GM12873 (cell line): ENCODE measurements around the gene SLC22A1.

Experiments used
- CTCF ChIP-seq: IDR thresholded peaks from 2 replicates; pipeline ENCODE4 v1.5.1; 2012; ENCODE audit warnings: low read depth, mild to moderate bottlenecking, moderate library complexity, low read length, control low read depth; ENCODE audit not compliant: insufficient read depth; ENCODE audit errors: missing control alignments

The SLC22A1 gene

DNA sequence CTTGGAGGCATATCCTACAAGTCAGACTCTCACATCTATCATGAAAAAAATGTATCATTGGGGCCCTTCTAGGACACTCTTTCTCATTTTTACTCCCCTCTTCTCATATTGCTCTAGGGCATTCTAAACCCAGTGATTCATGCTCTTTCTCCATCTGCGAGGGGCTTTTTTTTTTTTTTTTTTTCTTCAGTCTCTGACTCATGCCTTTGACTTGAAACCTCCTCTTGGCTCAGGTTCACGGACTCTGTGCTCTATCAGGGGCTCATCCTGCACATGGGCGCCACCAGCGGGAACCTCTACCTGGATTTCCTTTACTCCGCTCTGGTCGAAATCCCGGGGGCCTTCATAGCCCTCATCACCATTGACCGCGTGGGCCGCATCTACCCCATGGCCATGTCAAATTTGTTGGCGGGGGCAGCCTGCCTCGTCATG lies 17.8 kb downstream of the SLC22A1 start:
- no peak for TF ChIP-seq CTCF

DNA sequence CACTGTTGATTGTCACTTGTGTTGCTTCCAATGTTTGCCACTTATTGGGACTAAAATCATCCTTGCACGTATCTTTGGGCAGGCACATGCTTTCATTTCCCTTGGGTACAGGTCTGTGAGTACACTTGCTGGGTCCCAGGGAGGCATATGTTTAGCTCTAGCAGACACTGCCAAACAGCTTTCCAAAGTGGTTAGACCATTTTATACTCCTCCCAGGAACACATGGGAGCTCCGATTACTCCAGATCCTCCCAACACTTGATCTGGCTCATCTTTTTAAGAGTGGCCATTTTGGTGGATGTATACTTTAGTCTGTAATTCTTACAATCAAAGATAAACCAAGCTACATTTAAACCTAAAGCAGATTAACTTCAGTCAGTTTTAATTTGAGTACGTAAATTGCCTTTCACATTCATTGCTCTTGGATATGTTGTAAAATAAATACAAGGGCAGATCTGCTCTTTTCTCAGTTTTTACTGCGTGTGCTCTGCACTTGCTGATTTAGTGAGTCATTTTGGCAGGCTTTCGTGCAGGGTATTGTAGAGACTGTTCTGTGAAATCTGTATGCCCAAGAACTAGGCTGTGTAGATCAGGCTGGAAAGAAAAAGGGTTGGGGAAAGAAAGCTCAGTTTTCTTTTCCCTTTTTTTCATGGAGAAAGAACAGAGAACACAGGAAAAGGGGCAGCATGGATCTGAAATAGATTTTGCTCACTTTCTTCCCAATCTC lies 19.5 kb downstream of the SLC22A1 start:
- TF ChIP-seq CTCF = no peak

DNA sequence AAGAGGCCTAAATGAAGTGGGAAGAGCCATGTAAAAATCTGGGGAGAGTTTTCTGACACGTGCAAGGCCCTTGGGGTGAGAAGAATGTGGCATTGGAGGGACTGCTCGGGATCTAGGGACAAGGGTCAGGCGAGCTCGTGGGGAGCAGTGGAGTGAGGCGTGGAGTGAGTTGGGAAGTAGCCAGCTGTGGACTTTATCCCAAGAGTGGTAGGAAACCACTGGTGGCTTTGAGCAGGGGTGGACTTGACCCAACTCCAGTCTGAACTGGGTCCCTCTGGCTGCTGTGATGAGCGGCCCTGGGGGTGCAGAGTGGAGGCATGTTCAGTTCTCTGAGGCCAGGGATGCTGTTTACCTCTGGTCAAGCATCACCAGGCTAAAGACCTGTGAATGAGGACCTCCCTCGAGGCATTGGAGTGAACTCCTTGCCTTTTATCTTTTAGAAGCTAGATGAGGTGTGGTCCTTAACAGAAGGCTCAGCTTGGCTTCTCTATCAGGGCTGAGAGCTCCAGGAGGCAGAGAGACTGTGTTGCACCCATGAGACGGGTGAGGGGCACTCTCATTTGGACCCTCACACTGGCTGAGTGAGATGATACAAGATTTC lies 20.6 kb downstream of the SLC22A1 start:
- TF ChIP-seq CTCF = no peak

- TF ChIP-seq CTCF = no peak
These were observed 25.0 kb downstream of the SLC22A1 start for GRCh38 chr6:160146454-160147145.

- no peak for TF ChIP-seq CTCF
These were observed 25.5 kb downstream of the SLC22A1 start for GRCh38 chr6:160147146-160147536.

- TF ChIP-seq CTCF = no peak
These were observed 32.9 kb downstream of the SLC22A1 start for GRCh38 chr6:160154471-160154870.

DNA sequence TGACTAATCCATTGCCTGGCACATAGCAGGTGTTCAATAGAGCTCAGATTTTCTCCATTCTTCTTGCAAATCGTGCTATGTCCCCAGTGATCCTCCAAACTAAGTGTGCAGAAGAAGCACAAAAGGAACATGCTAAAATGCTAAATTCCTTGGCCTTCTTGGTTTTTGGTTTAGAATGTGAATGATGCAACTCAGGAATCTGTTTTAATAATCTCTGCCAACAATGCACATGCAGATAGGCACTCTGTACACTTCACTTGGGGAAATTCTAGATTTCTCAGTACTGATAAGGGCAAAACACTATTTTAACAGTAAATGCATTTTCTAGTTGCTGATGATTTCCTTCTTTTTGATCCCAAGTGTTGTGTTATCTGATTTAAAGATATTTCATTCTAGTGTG lies 35.2 kb downstream of the SLC22A1 start:
- TF ChIP-seq CTCF = no peak
